Fibroblast of mammary gland (primary cell): Measurements from ENCODE around the gene KLHL24.

Experiments
- DNase-seq: peaks from one replicate; pipeline ENCODE4 v3.0.0-alpha.2; 2010; ENCODE audit warnings: low read depth
- H3K4me3 ChIP-seq: 2 replicates; pipeline ENCODE4 v1.5.1; 2011; ENCODE audit warnings: low read depth, mild to moderate bottlenecking, low read length, moderate library complexity; ENCODE audit not compliant: control insufficient read depth
- CTCF ChIP-seq: conservative IDR thresholded peaks from 2 replicates; pipeline ENCODE4 v1.5.1; 2011; ENCODE audit warnings: low read depth, low read length, inconsistent platforms; ENCODE audit not compliant: control insufficient read depth, insufficient read depth

Gene KLHL24

GRCh38 chr3:183731611-183732010 is 96.2 kb downstream of the KLHL24 start:
- H3K4me3 ChIP-seq, result no peak overlapping the region
- no peak for DNase-seq
- TF ChIP-seq CTCF, result no peak

GRCh38 chr3:183733553-183733952 is 98.1 kb downstream of the KLHL24 start:
- no peak for TF ChIP-seq CTCF
- H3K4me3 ChIP-seq, result no peak overlapping the region
- no peak for DNase-seq
